DND-41 (cell line): ENCODE measurements around the gene CTNNA1.

ENCODE experiments used
- CTCF ChIP-seq: IDR thresholded peaks from 2 replicates; pipeline ENCODE4 v1.5.1; 2012; ENCODE audit warnings: borderline replicate concordance, low read length, moderate library complexity, mild to moderate bottlenecking; ENCODE audit not compliant: poor library complexity, severe bottlenecking; ENCODE audit errors: extremely low read depth
- EZH2 ChIP-seq: IDR thresholded peaks from 3 replicates; pipeline ENCODE4 v1.6.1; 2012; ENCODE audit warnings: borderline replicate concordance, low read depth, mild to moderate bottlenecking, moderate library complexity, low read length, inconsistent platforms; ENCODE audit not compliant: severe bottlenecking

GRCh38 chr5:138828556-138828955 is 75.3 kb downstream of the CTNNA1 start:
- TF ChIP-seq CTCF (no peak), EZH2 (no peak)
